ENCODE data around the gene NSG1. TPM values are rescaled to one million over a fixed set of nuclear protein-coding genes. Genes with fewer than 3 reads are reported as not detected.

The NSG1 gene
- total and polyA plus RNA-seq, 2 donors = 2.6 to 7.6 TPM

DNA sequence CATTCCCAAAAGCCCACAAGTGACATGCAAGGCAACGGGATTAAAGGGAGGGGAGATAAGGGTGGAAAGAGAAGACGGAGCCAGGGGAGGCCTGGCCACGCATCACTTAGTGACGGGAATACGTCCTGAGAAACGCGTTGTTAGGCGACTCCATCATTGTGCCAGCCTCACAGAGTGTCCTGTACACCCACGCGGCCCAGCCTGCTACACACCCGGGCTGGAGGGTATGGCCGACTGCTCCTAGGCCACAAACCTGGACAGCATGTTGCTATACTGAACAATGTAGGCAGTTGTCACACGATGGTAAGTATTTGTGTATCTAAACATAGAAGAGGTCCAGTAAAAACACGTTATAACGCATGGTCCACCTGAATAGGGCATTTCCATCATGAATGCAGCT is 23.4 kb downstream of the NSG1 start:
- Histone ChIP-seq H3K9me3 (ENCODE audit: control insufficient read depth in 2 of 2, insufficient read depth in 1 of 2, low read length in 1 of 2) (peaks cover 0 to 1% of the 10 kb centered on the region in 2 donors), H3K27me3 (ENCODE audit: control insufficient read depth in 2 of 2, insufficient read depth in 1 of 2, low read length in 1 of 2) (peaks cover 0 to 5% of the 10 kb centered on the region in 2 donors), H3K27ac (ENCODE audit: low read depth in 1 of 2, low read length in 1 of 2) (no peak overlapping the region), H3K4me1 (ENCODE audit: control insufficient read depth in 2 of 2, insufficient read depth in 2 of 2, low read length in 2 of 2) (no peaks in the 10 kb centered on the region), H3K36me3 (ENCODE audit: control insufficient read depth in 2 of 2, insufficient read depth in 2 of 2, low read length in 1 of 2) (peaks cover 0 to 2% of the 10 kb centered on the region in 2 donors), H3K4me3 (ENCODE audit: low read length in 2 of 2) (no peak overlapping the region)
- WGBS = 96% methylated on average over 15 of the region's 15 CpGs
- DNase-seq (ENCODE audit: low read depth in 6 of 9, low spot score in 9 of 9) = no peak

DNA sequence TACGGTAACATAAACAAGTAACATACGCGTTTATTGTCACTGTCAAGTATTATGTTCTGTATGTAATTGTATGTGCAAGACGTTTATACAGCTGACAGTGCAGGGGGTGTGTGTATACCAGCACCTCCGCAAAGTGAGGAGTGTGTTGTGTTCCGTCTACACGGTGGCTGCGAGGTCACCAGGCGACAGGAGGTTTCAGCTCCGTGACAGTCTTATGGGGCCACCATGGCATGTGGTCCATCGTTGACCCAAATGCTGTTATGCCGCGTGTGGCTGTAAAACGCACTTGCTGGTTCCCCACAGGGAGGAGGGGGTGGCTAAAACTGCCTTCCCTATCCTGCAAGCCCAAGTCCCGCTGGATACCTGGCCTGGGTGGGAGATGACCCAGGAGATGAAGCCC is 25.0 kb downstream of the NSG1 start:
- H3K36me3 ChIP-seq (ENCODE audit: control insufficient read depth in 2 of 2, insufficient read depth in 2 of 2, low read length in 1 of 2) = peaks cover 0 to 6% of the 10 kb centered on the region in 2 donors
- H3K27me3 ChIP-seq (ENCODE audit: control insufficient read depth in 2 of 2, insufficient read depth in 1 of 2, low read length in 1 of 2) = peaks cover 0 to 4% of the 10 kb centered on the region in 2 donors
- H3K27ac ChIP-seq (ENCODE audit: low read depth in 1 of 2, low read length in 1 of 2) = no peak overlapping the region
- peaks cover 0 to 8% of the 10 kb centered on the region in 2 donors for H3K9me3 ChIP-seq (ENCODE audit: control insufficient read depth in 2 of 2, insufficient read depth in 1 of 2, low read length in 1 of 2)
- WGBS = 95% methylated on average over 15 of the region's 15 CpGs
- no peak for DNase-seq (ENCODE audit: low read depth in 6 of 9, low spot score in 9 of 9)
- H3K4me3 ChIP-seq (ENCODE audit: low read length in 2 of 2) = no peak overlapping the region
- H3K4me1 ChIP-seq (ENCODE audit: control insufficient read depth in 2 of 2, insufficient read depth in 2 of 2, low read length in 2 of 2) = no peaks in the 10 kb centered on the region

DNA sequence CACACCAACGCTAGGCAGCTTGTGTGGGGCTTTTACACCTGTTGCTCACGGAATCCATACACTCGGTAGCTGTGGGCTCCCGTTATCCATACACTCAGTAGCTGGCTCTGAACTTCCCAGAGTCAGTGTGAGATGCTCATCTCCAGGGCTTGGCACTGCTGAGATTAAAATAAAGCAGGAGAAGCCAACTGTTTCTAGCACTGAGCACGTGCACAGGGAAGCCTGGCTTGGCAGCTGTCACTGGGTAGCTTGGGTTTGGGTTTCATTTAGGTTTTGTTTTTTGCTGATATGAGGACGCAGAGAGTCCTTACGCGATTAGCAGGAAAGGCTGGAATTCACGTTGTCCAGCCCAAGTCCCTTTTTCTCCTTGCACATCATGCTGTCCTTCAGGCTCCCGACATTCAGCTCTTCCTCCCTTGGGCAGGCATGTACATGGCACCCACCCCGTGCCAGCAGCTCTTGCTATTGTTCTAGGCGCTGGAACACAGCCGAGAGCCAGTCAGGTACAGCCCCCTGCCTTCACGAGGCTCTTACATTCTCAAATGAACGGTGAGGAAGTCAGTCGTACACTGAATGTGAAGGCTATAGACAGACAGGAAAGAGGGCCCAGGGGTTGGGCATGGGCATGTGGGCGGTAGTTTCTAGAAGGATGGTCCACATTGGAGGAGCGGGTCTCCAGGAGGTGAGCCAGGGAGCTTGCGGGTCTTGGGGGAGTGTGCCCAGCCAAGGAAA is 25.9 kb downstream of the NSG1 start:
- H3K4me1 ChIP-seq (ENCODE audit: control insufficient read depth in 2 of 2, insufficient read depth in 2 of 2, low read length in 2 of 2) = peaks cover 2% of the 10 kb centered on the region in 2 donors

DNA sequence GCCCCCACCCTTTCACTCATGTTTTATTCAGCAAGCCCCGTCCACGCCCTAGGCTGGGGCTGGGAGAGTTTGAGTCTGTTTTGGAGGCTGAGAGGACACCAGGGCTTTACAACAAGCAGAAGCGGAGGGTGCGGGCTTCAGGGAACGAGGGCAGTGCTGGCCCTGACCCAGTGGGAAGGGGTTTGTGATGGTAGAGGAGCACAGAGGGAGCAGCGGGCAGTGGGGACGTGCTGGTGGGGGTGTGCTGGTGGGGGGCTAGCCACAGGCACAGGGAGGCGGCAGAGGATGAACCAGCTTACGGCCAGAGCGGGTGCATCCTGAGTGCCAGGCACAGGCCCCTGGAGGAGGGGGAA is 26.4 kb downstream of the NSG1 start:
- peaks cover 0 to 11% of the 10 kb centered on the region in 2 donors for H3K36me3 ChIP-seq (ENCODE audit: control insufficient read depth in 2 of 2, insufficient read depth in 2 of 2, low read length in 1 of 2)
- peaks cover 6 to 8% of the 10 kb centered on the region in 2 donors for H3K4me1 ChIP-seq (ENCODE audit: control insufficient read depth in 2 of 2, insufficient read depth in 2 of 2, low read length in 2 of 2)
- H3K27ac ChIP-seq (ENCODE audit: low read depth in 1 of 2, low read length in 1 of 2) = no peak overlapping the region
- WGBS = 95% methylated on average over 10 of the region's 10 CpGs
- DNase-seq (ENCODE audit: low read depth in 6 of 9, low spot score in 9 of 9) = no peak
- H3K9me3 ChIP-seq (ENCODE audit: control insufficient read depth in 2 of 2, insufficient read depth in 1 of 2, low read length in 1 of 2) = peaks cover 0 to 8% of the 10 kb centered on the region in 2 donors
- no peak overlapping the region for H3K4me3 ChIP-seq (ENCODE audit: low read length in 2 of 2)
- no peaks in the 10 kb centered on the region for H3K27me3 ChIP-seq (ENCODE audit: control insufficient read depth in 2 of 2, insufficient read depth in 1 of 2, low read length in 1 of 2)

More for the DNA sequence above, 25.9 kb downstream of the NSG1 start:
- Histone ChIP-seq H3K27me3 (ENCODE audit: control insufficient read depth in 2 of 2, insufficient read depth in 1 of 2, low read length in 1 of 2) (peaks cover 0 to 4% of the 10 kb centered on the region in 2 donors), H3K4me3 (ENCODE audit: low read length in 2 of 2) (no peak overlapping the region), H3K27ac (ENCODE audit: low read depth in 1 of 2, low read length in 1 of 2) (no peak overlapping the region), H3K36me3 (ENCODE audit: control insufficient read depth in 2 of 2, insufficient read depth in 2 of 2, low read length in 1 of 2) (peaks cover 0 to 11% of the 10 kb centered on the region in 2 donors), H3K9me3 (ENCODE audit: control insufficient read depth in 2 of 2, insufficient read depth in 1 of 2, low read length in 1 of 2) (peaks cover 0 to 8% of the 10 kb centered on the region in 2 donors)
- DNase-seq (ENCODE audit: low read depth in 6 of 9, low spot score in 9 of 9) = no peak
- 87% methylated on average over 19 of the region's 19 CpGs for WGBS

DNA sequence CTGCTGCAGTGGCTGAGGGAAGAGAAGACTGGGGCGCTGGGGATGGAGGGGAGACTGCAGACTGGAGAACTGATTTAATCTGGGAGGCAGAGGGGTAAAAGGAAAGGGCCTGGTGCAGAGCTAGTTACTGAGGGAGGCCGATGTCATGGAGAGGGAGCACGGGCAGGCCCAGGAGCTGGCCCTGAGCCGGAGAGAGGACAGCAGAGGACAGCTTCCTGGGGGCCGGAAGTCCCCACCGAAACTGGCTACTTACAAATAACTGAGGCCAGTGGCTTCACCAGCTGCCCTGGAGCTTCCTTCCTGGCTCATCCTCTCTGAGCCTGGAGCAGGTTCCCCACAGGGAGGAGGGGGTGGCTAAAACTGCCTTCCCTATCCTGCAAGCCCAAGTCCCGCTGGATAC is 26.9 kb downstream of the NSG1 start:
- peaks cover 0 to 8% of the 10 kb centered on the region in 2 donors for H3K9me3 ChIP-seq (ENCODE audit: control insufficient read depth in 2 of 2, insufficient read depth in 1 of 2, low read length in 1 of 2)
- peaks cover 0 to 11% of the 10 kb centered on the region in 2 donors for H3K36me3 ChIP-seq (ENCODE audit: control insufficient read depth in 2 of 2, insufficient read depth in 2 of 2, low read length in 1 of 2)
- WGBS = 92% methylated on average over 7 of the region's 7 CpGs
- H3K27ac ChIP-seq (ENCODE audit: low read depth in 1 of 2, low read length in 1 of 2) = no peak overlapping the region
- no peak for DNase-seq (ENCODE audit: low read depth in 6 of 9, low spot score in 9 of 9)
- H3K4me1 ChIP-seq (ENCODE audit: control insufficient read depth in 2 of 2, insufficient read depth in 2 of 2, low read length in 2 of 2) = peaks cover 10 to 12% of the 10 kb centered on the region in 2 donors
- no peak overlapping the region for H3K4me3 ChIP-seq (ENCODE audit: low read length in 2 of 2)
- H3K27me3 ChIP-seq (ENCODE audit: control insufficient read depth in 2 of 2, insufficient read depth in 1 of 2, low read length in 1 of 2) = no peaks in the 10 kb centered on the region

DNA sequence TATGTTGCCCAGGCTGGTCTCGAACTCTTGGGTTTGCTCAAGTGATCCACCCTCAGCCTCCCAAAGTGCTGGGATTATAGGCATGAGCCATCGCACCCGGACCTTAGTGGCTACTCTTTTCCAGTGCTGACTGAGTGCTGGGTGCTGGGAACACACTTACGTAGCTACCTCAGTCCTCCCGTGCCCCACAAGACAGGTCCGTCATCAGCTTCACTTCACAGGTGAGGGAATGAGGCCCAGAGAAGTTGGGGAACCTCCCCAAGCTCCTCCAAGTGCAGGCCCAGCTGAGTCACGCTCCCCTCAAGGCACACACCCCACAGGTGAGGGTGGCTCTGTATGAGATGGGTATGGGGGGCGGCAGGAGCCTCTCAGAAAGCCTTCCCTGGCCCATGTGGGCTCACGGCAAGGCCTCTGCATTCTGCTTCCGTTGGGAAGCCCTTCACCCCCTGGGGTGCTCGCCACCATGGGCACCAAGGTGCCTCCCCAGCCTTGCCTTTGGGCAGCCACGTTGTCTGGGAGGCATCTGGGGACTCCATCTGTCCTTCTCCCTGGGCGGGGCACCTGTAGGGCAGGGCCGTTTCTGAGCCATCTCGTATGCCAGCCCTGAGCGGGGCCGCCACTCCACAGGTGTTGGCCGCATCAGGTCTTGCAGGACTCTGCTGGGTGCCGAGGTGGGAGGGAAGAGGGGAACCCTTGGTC is 28.4 kb downstream of the NSG1 start:
- Histone ChIP-seq H3K27me3 (ENCODE audit: control insufficient read depth in 2 of 2, insufficient read depth in 1 of 2, low read length in 1 of 2) (no peaks in the 10 kb centered on the region), H3K36me3 (ENCODE audit: control insufficient read depth in 2 of 2, insufficient read depth in 2 of 2, low read length in 1 of 2) (peaks cover 3 to 19% of the 10 kb centered on the region in 2 donors), H3K9me3 (ENCODE audit: control insufficient read depth in 2 of 2, insufficient read depth in 1 of 2, low read length in 1 of 2) (peaks cover 0 to 8% of the 10 kb centered on the region in 2 donors), H3K4me1 (ENCODE audit: control insufficient read depth in 2 of 2, insufficient read depth in 2 of 2, low read length in 2 of 2) (peaks cover 19 to 24% of the 10 kb centered on the region in 2 donors), H3K4me3 (ENCODE audit: low read length in 2 of 2) (no peak overlapping the region), H3K27ac (ENCODE audit: low read depth in 1 of 2, low read length in 1 of 2) (no peak overlapping the region)
- WGBS = 97% methylated on average over 19 of the region's 19 CpGs
- DNase-seq (ENCODE audit: low read depth in 6 of 9, low spot score in 9 of 9) = no peak

DNA sequence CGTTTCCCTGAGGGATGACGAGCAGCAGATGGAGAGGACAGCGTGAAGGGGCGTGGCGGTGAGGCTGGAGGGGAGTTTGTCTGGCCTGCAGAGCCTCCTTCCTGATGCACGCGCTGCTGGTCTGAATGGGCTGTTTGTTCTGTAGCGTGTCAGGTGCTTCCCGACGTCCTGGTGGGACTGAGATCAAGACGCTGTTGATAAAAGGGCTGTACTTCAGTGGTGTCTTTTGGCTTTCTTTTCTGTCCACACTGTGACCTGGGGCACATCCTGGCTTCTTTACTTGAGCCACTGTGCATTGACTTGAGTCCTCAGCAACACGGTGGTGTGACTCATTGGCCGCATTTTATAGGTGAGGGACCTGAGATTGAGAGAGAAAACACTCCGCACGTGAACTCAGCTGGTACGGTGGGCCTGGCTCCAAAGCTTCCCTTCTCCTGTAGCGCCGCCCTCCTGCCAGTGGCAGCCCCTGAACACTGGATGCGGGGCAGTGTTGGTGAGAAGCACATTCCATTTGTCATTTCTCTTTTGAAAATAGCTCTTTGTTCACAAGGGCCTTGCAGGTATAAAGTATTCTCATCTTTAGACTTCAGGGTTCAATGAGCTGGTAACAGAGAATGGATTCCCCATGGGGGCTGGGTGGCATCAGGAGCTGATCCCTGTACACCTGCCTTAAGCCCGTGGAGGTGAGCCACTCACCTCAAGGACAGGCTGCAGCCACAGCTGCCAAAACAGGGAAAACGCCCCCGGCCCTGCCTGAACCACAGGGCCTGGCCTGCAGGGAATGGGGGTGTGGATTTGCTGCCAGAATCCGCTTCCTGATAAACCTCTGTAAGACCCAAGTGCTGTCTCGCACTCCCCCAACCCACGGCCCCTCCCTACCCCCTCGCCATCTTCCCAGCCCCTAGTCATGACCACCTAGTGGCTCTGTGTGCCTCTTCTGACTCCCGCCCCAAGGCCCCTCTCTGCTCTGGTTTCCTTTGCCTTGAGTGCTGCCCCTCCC is 29.2 kb downstream of the NSG1 start:
- peaks cover 0 to 8% of the 10 kb centered on the region in 2 donors for H3K9me3 ChIP-seq (ENCODE audit: control insufficient read depth in 2 of 2, insufficient read depth in 1 of 2, low read length in 1 of 2)
- H3K4me3 ChIP-seq (ENCODE audit: low read length in 2 of 2) = no peak overlapping the region
- H3K27ac ChIP-seq (ENCODE audit: low read depth in 1 of 2, low read length in 1 of 2) = no peak overlapping the region
- no peaks in the 10 kb centered on the region for H3K27me3 ChIP-seq (ENCODE audit: control insufficient read depth in 2 of 2, insufficient read depth in 1 of 2, low read length in 1 of 2)
- peaks cover 11 to 26% of the 10 kb centered on the region in 2 donors for H3K36me3 ChIP-seq (ENCODE audit: control insufficient read depth in 2 of 2, insufficient read depth in 2 of 2, low read length in 1 of 2)
- peaks cover 19 to 24% of the 10 kb centered on the region in 2 donors for H3K4me1 ChIP-seq (ENCODE audit: control insufficient read depth in 2 of 2, insufficient read depth in 2 of 2, low read length in 2 of 2)
- WGBS = 97% methylated on average over 27 of the region's 27 CpGs
- no peak for DNase-seq (ENCODE audit: low read depth in 6 of 9, low spot score in 9 of 9)

DNA sequence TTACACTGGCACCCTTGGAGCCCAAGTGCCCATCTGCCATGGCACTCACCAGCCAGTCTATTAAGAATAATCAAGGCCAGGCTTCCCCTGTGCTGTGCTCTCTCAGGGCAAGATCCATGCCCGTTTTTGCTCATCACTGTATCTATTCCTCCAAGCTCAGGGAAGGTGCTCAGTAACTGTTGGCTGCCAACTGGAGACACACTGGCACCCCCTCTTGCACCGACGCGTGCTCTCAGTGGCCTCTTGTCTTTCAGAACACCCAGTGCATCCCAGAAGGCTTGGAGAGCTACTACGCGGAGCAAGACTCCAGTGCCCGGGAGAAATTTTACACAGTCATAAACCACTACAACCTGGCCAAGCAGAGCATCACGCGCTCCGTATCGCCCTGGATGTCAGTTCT is 30.1 kb downstream of the NSG1 start:
- Histone ChIP-seq H3K36me3 (ENCODE audit: control insufficient read depth in 2 of 2, insufficient read depth in 2 of 2, low read length in 1 of 2) (peaks cover 12 to 32% of the 10 kb centered on the region in 2 donors), H3K4me1 (ENCODE audit: control insufficient read depth in 2 of 2, insufficient read depth in 2 of 2, low read length in 2 of 2) (peaks cover 19 to 24% of the 10 kb centered on the region in 2 donors), H3K27me3 (ENCODE audit: control insufficient read depth in 2 of 2, insufficient read depth in 1 of 2, low read length in 1 of 2) (no peaks in the 10 kb centered on the region), H3K27ac (ENCODE audit: low read depth in 1 of 2, low read length in 1 of 2) (no peak overlapping the region), H3K9me3 (ENCODE audit: control insufficient read depth in 2 of 2, insufficient read depth in 1 of 2, low read length in 1 of 2) (peaks cover 0 to 8% of the 10 kb centered on the region in 2 donors), H3K4me3 (ENCODE audit: low read length in 2 of 2) (no peak overlapping the region)
- no peak for DNase-seq (ENCODE audit: low read depth in 6 of 9, low spot score in 9 of 9)
- 95% methylated on average over 11 of the region's 11 CpGs for WGBS
